ENCODE results near the gene POMGNT1.

GRCh38 chr1:46158312-46159281 lies 39.6 kb downstream of the POMGNT1 start:
- no peak for TF ChIP-seq TAF1 (IDR thresholded peaks at IDR 0.05; ENCODE audit: low read depth, low read length)
- no peak for TF ChIP-seq HDAC6 (IDR thresholded peaks at IDR 0.05; ENCODE audit: low read depth, low read length)
- TF ChIP-seq NRF1 (IDR thresholded peaks at IDR 0.05; ENCODE audit: low read depth, low read length) = no peak
- TF ChIP-seq TBP (IDR thresholded peaks at IDR 0.05; ENCODE audit: low read depth, low read length) = no peak
- no peak for TF ChIP-seq USF2 (IDR thresholded peaks at IDR 0.05; ENCODE audit: low read length)
- no peak for TF ChIP-seq CTCF (IDR thresholded peaks at IDR 0.05; ENCODE audit: control extremely low read depth in 1 of 3, insufficient read depth in 1 of 3, low read depth in 1 of 3, low read length in 3 of 3)
- TF ChIP-seq POLR2A (IDR thresholded peaks at IDR 0.05; ENCODE audit: control extremely low read depth in 1 of 2, low read depth in 2 of 2, low read length in 2 of 2) = no peak
- TF ChIP-seq SUZ12 (IDR thresholded peaks at IDR 0.05; ENCODE audit: low read length) = no peak
- no peak for TF ChIP-seq EZH2 (IDR thresholded peaks at IDR 0.05; ENCODE audit: low read depth, low read length, severe bottlenecking)
- no peak for TF ChIP-seq RAD21 (IDR thresholded peaks at IDR 0.05 in 1 of 2, conservative IDR thresholded peaks at IDR 0.05 in 1 of 2; ENCODE audit: low read depth in 2 of 2, low read length in 2 of 2)
- TF ChIP-seq SP4 (IDR thresholded peaks at IDR 0.05; ENCODE audit: low read length) = no peak
- TF ChIP-seq RNF2 (IDR thresholded peaks at IDR 0.05; ENCODE audit: borderline replicate concordance, low read depth, low read length, missing control alignments, poor library complexity, severe bottlenecking) = no peak
- no peak for TF ChIP-seq BRCA1 (IDR thresholded peaks at IDR 0.05; ENCODE audit: low read depth, low read length)
- TF ChIP-seq SP1 (IDR thresholded peaks at IDR 0.05; ENCODE audit: low read depth, low read length) = no peak
